Panc1 (cell line): ENCODE results near the gene ZNF444.

Experiments
- CTCF ChIP-seq: fragments of 450-650 bp; IDR thresholded peaks from 2 replicates; pipeline ENCODE4 v1.5.1; 2017; ENCODE audit warnings: mild to moderate bottlenecking
- POLR2AphosphoS5 ChIP-seq: IDR thresholded peaks from 2 replicates; pipeline ENCODE4 v1.6.1; 2012; ENCODE audit warnings: mild to moderate bottlenecking, low read depth, low read length, moderate library complexity
- REST ChIP-seq, 2 experiments: IDR thresholded peaks; 2 replicates each; pipeline ENCODE4 v1.6.1; 2011 to 2012; ENCODE audit warnings: low read depth in 2 of 2, control low read depth in 1 of 2, low read length in 1 of 2, mild to moderate bottlenecking in 1 of 2, moderate library complexity in 1 of 2; ENCODE audit not compliant: insufficient read depth in 1 of 2
- SIN3A ChIP-seq: IDR thresholded peaks from 2 replicates; pipeline ENCODE4 v1.6.1; 2012; ENCODE audit warnings: low read depth, mild to moderate bottlenecking, low read length, moderate library complexity, borderline replicate concordance; ENCODE audit not compliant: insufficient read depth
- TCF7L2 ChIP-seq: IDR thresholded peaks from 2 replicates; pipeline ENCODE4 v1.6.1; 2011; ENCODE audit warnings: mild to moderate bottlenecking, low read depth, low read length, inconsistent platforms

- TF ChIP-seq CTCF: no peak
- no peak for TF ChIP-seq REST (IDR thresholded peaks at IDR 0.05; ENCODE audit: insufficient read depth in 1 of 2, low read depth in 2 of 2, low read length in 1 of 2)
- TF ChIP-seq POLR2AphosphoS5: no peak
- no peak for TF ChIP-seq SIN3A
- no peak for TF ChIP-seq TCF7L2
Measured at GRCh38 chr19:56174086-56174485, 33.0 kb downstream of the ZNF444 start.
